ENCODE measurements around the gene CLPSL1. TPM values are rescaled to one million over a fixed set of nuclear protein-coding genes. Genes with fewer than 3 reads are reported as not detected.

CLPSL1 gene
- total RNA-seq, 1 experiment from 2014 or later: not detected

- TF ChIP-seq CTCF (conservative IDR thresholded peaks at IDR 0.05) (no peak), EZH2 (IDR thresholded peaks at IDR 0.05; ENCODE audit: low read depth) (no peak)
- H3K79me2 ChIP-seq (ENCODE audit: low read depth): no peaks in the 10 kb centered on the region
- no peaks in the 10 kb centered on the region for H3K9me3 ChIP-seq (ENCODE audit: insufficient read depth, low read depth)
- H3K4me2 ChIP-seq: no peak overlapping the region
- intact Hi-C loops (cut with micrococcal nuclease; ENCODE audit: unreplicated experiment): loop anchor here (5.0 kb wide), 1 partner anchor 341 kb away; no protein-coding TSS in a partner anchor
- H3K4me1 ChIP-seq (replicated peaks; ENCODE audit: insufficient read depth): peaks cover 13% of the 10 kb centered on the region
- no peaks in the 10 kb centered on the region for H3K36me3 ChIP-seq (ENCODE audit: low read depth)
- peaks cover 14% of the 10 kb centered on the region for H3F3A ChIP-seq (ENCODE audit: insufficient read depth, low read depth)
- H3K9me2 ChIP-seq (ENCODE audit: insufficient read depth): no peaks in the 10 kb centered on the region
- BruUV-seq (replicated peaks): no TSS peak
- CTCF ChIA-PET: no interaction called here
- no peak overlapping the region for H3K27ac ChIP-seq
- POLR2A ChIA-PET (ENCODE audit: unreplicated experiment): interaction anchor here (0.6 kb wide), 1 partner anchor 200 kb away, joined by 4 read pairs; no protein-coding TSS in a partner anchor
- no peaks in the 10 kb centered on the region for H4K20me1 ChIP-seq (ENCODE audit: insufficient read depth)
- H3K4me3 ChIP-seq: no peak overlapping the region
- no peak for DNase-seq
- no peaks in the 10 kb centered on the region for H3K27me3 ChIP-seq (ENCODE audit: insufficient read depth, low read depth)
- no peak overlapping the region for H2AFZ ChIP-seq
These were observed 29.2 kb upstream of the CLPSL1 start for GRCh38 chr6:35751594-35751993.

GRCh38 chr6:35752330-35752729 lies 28.5 kb upstream of the CLPSL1 start:
- peaks cover 14% of the 10 kb centered on the region for H3F3A ChIP-seq (ENCODE audit: insufficient read depth, low read depth)
- CTCF ChIA-PET: no interaction called here
- no peaks in the 10 kb centered on the region for H3K9me2 ChIP-seq (ENCODE audit: insufficient read depth)
- TF ChIP-seq CTCF (conservative IDR thresholded peaks at IDR 0.05): no peak
- no peak for TF ChIP-seq EZH2 (IDR thresholded peaks at IDR 0.05; ENCODE audit: low read depth)
- no peak overlapping the region for H3K4me3 ChIP-seq
- intact Hi-C loops (cut with micrococcal nuclease; ENCODE audit: unreplicated experiment): loop anchor here (5.0 kb wide), 1 partner anchor 340 kb away; no protein-coding TSS in a partner anchor
- no TSS peak for BruUV-seq (replicated peaks)
- no peaks in the 10 kb centered on the region for H3K9me3 ChIP-seq (ENCODE audit: insufficient read depth, low read depth)
- H3K4me1 ChIP-seq (replicated peaks; ENCODE audit: insufficient read depth): peaks cover 13% of the 10 kb centered on the region
- POLR2A ChIA-PET (ENCODE audit: unreplicated experiment): no interaction called here
- H4K20me1 ChIP-seq (ENCODE audit: insufficient read depth): no peaks in the 10 kb centered on the region
- no peak overlapping the region for H3K27ac ChIP-seq
- H3K36me3 ChIP-seq (ENCODE audit: low read depth): no peaks in the 10 kb centered on the region
- H3K4me2 ChIP-seq: no peak overlapping the region
- H3K27me3 ChIP-seq (ENCODE audit: insufficient read depth, low read depth): no peaks in the 10 kb centered on the region
- no peaks in the 10 kb centered on the region for H3K79me2 ChIP-seq (ENCODE audit: low read depth)
- no peak overlapping the region for H2AFZ ChIP-seq
- DNase-seq: no peak

GRCh38 chr6:35754452-35755277 lies 26.2 kb upstream of the CLPSL1 start:
- Histone ChIP-seq H3K27ac (no peak overlapping the region), H3K27me3 (ENCODE audit: insufficient read depth, low read depth) (no peaks in the 10 kb centered on the region), H2AFZ (no peak overlapping the region), H3K36me3 (ENCODE audit: low read depth) (no peaks in the 10 kb centered on the region), H3K9me2 (ENCODE audit: insufficient read depth) (no peaks in the 10 kb centered on the region), H3F3A (ENCODE audit: insufficient read depth, low read depth) (peaks cover 14% of the 10 kb centered on the region), H3K4me3 (no peak overlapping the region), H3K9me3 (ENCODE audit: insufficient read depth, low read depth) (no peaks in the 10 kb centered on the region), H3K4me2 (peak overlapping the region; percentile 15; the same call in 1 of the 2 replicates), H4K20me1 (ENCODE audit: insufficient read depth) (no peaks in the 10 kb centered on the region), H3K4me1 (replicated peaks; ENCODE audit: insufficient read depth) (peaks cover 13% of the 10 kb centered on the region), H3K79me2 (ENCODE audit: low read depth) (no peaks in the 10 kb centered on the region)
- intact Hi-C loops (cut with micrococcal nuclease; ENCODE audit: unreplicated experiment): loop anchor here (5.0 kb wide), 1 partner anchor 338 kb away; no protein-coding TSS in a partner anchor
- ChIA-PET CTCF (interaction anchor here (0.5 to 1.2 kb wide), 4 partner anchors 9 to 276 kb away, joined by 3 to 9 read pairs (median 4); no protein-coding TSS in a partner anchor), POLR2A (ENCODE audit: unreplicated experiment) (interaction anchor here (0.6 kb wide), 1 partner anchor 275 kb away, joined by 3 read pairs; no protein-coding TSS in a partner anchor)
- DNase-seq: peak; percentile 40 to 84
- TF ChIP-seq EZH2 (IDR thresholded peaks at IDR 0.05; ENCODE audit: low read depth) (no peak), CTCF (conservative IDR thresholded peaks at IDR 0.05) (no peak; the same call in 1 of the 2 replicates)
- BruUV-seq (replicated peaks): no TSS peak

Measured in PC-9 (cell line).